HG02798 (cell line): ENCODE data around the gene LRRC41.
"Not testable (repeated sequence)": the region's sequence is repeated elsewhere in the genome, so short reads cannot be mapped to it uniquely, and the experiment has no call there.

ENCODE experiments used
- ATAC-seq: cut with Tn5 transposase; IDR thresholded peaks from one replicate; pipeline ENCODE4 v1.9.1; 2021; ENCODE audit warnings: mild to moderate bottlenecking; ENCODE audit not compliant: unreplicated experiment, poor library complexity

LRRC41 gene, protein sequence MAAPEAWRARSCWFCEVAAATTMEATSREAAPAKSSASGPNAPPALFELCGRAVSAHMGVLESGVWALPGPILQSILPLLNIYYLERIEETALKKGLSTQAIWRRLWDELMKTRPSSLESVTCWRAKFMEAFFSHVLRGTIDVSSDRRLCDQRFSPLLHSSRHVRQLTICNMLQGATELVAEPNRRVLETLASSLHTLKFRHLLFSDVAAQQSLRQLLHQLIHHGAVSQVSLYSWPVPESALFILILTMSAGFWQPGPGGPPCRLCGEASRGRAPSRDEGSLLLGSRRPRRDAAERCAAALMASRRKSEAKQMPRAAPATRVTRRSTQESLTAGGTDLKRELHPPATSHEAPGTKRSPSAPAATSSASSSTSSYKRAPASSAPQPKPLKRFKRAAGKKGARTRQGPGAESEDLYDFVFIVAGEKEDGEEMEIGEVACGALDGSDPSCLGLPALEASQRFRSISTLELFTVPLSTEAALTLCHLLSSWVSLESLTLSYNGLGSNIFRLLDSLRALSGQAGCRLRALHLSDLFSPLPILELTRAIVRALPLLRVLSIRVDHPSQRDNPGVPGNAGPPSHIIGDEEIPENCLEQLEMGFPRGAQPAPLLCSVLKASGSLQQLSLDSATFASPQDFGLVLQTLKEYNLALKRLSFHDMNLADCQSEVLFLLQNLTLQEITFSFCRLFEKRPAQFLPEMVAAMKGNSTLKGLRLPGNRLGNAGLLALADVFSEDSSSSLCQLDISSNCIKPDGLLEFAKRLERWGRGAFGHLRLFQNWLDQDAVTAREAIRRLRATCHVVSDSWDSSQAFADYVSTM

DNA sequence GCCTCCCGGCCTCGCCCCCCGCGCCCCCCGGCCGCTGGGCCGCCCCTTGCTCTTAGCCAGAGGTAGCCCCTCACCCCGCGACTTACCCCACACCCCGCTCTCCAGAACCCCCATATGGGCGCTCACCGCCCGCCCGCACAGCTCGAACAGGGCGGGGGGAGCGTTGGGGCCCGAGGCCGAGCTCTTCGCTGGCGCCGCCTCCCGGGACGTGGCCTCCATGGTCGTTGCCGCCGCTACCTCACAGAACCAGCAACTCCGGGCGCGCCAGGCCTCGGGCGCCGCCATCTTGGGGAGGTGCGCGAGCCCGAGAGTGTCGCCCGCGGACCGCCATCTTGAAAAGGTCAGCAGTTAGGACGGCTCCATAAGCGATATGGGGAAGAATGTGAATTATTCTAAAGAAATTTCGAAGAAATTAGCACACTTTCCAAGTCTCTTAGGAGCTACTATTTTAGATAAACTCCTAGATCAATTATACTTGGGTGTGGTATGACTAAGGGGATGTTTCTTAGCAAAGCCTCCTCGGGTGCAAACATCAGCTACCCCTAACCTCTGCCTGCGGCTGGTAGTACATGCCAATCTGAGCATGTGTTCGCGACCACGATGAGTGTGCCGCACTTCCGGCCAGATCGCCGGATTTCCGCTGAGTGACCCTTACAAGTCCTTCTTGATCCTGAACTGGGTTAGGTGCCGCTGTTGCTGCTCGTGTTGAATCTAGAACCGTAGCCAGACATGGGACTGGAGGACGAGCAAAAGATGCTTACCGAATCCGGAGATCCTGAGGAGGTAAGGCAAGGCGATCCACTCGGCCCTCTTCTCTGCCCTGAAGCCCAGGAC is at the start of gene LRRC41, which contains the start of gene UQCRH:
Gene LRRC41, minus strand, starts transcription at position 579 of the 834 bp plus-strand sequence. Its CDS starts 294 bp downstream, at position 285.
Gene UQCRH, plus strand, starts transcription at position 661 of the 834 bp plus-strand sequence. Its CDS starts 69 bp downstream, at position 730.
- peak; percentile 84 for ATAC-seq

DNA sequence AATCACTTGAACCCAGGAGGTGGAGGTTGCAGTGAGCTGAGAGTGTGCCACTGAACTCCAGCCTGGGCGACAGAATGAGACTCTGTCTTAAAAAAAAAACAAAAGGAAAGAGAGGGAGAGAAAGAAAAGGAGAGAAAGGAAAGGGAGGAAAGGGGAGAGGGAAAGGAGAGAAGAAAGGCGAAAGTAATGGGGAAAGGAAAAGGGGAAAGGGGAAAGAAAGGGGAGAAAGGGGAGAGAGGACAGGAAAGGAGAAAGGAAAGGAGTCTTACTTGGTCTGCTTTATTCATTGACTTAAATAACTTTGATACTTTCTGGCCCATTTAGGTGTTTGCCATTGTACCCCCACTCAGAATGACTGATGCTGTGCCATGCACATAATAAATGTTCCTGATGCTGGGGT is 48.9 kb upstream of the LRRC41 start:
- no peak for ATAC-seq

DNA sequence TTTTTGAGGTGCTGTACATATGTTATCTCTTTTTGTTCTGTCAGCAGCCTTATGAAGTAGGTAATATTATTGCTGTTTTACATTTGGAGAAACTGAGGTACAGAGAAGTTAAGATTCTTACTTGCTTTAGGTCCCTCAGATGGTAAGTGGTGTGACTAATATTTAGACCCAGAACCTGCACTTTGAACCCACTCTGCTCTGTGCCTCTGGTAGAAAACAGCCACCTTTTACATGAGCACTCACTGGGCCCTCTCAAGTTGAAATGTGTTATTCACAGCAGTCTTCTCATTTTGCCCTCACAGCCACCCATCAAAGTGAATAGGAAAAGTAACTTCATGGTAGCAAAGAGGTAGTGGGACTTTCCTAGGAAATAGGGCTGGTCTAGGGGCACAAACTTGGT is 41.9 kb upstream of the LRRC41 start:
- no peak for ATAC-seq

DNA sequence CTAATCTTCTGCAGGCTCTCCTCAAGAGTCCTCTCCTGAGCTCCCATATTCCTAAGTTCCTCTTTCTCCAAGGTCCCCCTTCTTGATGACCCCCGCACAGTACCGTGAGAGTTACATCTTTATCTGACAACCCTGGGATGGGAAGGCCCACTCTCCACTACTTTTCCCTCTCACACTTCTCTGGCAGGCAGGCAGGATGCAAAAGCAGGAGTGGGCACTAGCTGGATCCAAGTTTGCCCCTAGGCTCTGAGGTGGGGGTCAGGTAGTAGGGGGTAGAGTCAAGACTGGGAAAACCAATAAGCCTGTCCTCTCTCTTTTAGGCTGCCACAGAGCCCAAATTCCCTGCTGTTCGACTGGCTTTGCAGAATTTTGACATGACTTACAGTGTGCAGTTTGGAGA is 41.1 kb upstream of the LRRC41 start:
- ATAC-seq, result no peak

DNA sequence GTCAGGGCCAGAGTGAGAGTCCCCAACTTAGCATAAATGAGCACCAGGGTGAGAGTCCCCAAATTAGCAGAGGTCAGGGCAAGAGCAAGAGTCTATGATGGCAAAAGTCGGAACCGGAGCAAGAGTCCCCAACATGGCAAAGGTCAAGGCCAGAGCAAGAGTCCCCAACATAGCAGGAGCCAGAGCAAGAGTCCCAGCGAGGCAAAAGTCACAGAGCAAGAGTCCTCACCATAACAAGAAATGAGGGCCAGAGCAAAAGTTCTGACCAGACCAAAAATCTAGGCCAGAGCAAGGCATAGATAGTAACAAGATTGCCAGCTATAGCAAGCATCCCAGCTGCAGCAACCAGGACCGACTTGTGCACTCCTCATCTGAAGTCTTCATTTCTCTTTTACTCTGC is 40.3 kb upstream of the LRRC41 start:
- no peak for ATAC-seq

DNA sequence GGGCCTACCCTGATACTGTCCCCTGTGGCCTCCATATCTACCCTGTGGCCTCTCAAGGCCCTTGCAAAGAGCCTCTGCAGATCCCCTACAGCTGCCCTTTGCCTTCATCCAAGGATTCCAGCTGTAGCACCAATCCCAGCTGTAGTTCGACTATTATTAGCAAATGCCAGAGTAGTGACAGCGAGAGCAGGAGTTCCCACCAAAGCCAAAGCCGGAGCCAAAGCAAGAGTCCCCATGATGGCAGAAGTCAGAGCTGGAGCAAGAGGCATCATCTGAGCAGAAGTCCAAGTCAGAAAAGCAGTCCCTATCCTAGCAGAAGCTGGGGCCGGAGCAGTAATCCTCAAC is 39.9 kb upstream of the LRRC41 start:
- no peak for ATAC-seq

DNA sequence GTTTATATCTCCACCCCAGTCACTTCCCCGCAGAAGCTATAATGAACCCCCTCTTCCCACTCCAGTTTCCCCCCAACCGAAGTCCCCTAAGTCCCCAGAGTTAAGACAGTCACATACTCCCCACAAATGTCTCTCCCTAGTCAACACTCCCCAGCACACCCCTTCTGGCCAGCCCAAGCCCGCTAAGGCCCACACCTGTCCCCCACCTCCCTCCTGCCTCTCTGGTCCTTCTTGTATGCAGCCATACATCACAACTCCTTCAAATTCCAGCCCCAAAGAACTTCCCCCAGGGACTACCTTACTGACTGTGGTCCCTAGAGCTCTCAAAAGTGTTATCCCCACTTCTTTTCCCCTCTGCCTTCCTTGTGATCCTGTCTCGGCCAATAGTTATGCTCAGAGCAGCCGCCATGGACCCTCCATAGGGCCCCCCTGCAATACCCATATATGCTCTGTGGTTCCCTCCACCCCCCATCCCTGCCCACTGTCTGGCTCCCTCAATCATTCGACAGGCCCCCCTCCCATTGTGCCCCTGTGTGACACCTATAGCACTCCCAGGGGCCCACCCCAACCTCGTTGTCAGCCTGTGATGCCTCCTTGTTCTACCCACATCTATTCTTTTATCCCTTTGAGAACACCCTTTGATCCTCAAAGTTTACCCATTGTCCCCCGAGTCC is 39.4 kb upstream of the LRRC41 start:
- ATAC-seq, result no peak

DNA sequence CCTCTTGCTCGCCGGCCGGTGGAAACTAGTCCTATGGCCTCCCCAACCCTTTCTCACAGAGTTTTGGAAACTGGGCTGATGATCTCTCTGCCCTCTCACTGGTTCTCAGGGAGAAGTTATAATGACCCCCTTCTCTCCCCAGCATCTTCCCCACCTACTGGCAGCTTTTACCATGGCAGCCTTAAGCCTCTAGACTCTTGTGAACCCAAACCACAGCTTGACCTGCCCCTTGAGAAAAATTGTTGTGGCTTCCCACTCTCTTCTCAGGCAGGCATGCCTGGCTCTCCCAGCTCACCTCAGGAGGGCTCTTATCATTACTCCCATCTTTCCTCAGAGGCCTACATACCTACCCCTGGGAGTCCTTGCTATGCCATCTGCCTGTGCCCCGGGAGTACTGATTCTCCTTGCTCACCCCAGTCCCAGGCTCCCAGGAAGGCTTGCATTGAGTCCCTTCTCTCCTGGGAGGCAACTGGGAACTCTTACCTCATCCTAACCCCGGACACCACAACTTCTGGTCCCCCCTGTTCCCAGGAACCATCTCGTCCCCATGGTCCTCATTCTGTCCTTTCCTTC is 38.8 kb upstream of the LRRC41 start:
- ATAC-seq, result no peak

DNA sequence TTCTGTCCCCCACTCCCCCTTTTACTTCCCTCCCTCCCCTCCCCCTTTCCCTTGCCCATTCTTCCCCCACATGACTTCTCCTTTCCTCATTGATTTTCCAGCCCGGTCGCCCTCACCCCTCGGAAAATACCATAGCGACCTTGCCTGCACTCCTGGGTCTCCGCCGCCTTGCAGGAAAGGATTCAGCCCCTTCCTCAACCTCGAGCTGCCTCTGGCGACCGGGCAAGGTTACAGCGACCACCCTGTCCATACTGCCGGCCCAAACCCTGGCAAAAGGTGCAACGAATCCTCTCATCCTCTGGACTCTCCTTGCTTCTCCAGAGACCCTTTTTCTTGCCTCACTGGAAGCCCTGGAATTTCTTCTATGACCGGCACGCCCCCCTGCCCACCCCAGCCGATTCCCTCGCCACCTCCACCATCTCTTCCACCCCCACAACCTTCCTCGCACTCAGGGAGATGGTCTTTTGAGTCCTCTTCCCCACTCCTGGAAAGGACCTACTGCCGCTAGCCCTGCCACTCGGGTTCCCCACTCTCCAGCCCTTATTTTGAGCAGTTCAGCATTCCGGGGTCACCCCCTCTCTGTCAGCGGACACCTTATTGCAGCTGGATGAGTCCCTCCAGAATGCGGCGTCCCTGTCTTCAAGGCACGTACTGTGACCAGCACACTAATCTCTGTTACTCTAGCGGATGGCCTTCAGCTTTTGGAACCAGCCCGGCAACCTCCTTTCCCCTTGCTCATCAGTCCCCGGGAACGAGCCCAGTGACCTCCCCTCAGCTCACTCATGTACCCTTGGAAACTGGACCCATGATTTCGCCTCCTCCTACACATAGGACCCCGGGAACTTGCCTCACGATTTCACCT is 38.0 kb upstream of the LRRC41 start:
- ATAC-seq, result no peak

DNA sequence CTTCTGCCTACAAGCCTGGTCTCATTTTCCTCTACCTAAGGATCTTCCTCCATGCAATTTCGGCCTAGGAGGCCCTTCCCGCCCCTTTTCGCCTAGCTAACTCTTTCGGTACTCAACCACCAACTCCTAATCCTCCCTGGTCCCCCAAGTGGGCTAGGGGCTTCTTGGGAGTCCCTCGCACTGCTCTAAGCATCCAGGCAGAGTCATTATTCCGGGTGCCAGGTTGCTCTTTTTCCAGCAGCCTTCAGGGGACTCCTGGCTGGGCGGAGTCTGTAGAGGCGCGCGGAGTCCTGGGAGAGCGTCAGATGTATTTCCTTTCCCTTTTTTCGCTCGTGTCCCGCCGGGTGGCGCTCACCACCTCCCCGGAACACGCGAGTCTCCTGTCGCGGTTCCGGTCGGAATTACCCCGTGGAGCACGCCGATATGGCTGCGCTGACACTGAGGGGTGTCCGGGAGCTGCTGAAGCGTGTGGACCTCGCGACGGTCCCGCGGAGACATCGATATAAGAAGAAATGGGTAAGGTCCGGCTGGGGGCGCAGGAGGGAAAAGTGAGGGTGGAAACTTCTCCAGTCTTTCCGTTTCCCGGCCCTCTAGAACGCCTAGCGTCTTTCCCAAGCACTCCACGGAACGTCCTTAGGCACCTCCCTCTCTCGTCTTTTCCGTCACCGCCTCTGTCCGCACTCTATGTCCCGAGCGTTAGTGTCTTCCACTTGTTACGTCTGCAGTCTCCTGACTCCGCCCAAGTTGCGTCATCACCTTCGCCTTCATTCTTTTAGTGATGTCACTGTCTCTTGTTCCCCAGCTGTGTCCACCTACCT is 37.2 kb upstream of the LRRC41 start, which contains the start of gene NSUN4:
Gene NSUN4, plus strand, starts transcription at position 404 of the 818 bp plus-strand sequence. Its CDS starts 20 bp downstream, at position 424.
- ATAC-seq, result peak; percentile 82

DNA sequence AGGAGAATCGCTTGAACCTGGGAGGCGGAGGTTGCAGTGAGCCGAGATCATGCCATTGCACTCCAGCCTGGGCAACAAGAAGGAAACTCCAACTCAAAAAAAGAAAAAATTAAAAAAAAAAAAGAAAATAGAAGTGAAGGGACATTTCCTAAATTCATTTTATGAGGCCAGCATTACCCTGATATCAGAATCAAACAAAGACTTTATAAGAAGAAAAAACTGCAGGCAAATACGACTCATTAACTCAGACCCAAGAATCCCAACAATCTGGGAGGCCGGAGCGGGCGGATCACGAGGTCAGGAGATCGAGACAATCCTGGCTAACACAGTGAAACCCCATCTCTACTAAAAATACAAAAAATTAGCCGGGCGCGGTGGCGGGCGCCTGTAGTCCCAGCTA is 34.0 kb upstream of the LRRC41 start:
- ATAC-seq, result not testable (repeated sequence)

DNA sequence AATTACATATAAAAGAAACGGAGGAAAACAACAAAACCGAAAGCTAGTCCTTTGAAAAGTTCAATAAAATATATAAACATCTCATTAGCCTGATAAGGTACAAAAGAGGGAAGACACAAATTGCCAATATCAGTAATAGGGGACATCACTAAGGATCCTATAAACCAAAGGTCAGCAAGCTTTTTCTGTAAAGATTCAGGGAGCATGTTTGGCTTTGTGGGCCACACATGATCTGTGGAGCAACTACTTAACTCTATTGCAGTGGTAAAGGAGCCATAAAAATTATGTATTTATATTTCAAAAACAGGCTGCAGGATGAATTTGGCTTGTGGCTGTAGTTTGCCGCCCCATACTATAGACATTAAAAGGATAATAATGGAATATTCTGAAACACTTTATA is 31.7 kb upstream of the LRRC41 start:
- ATAC-seq, result no peak

DNA sequence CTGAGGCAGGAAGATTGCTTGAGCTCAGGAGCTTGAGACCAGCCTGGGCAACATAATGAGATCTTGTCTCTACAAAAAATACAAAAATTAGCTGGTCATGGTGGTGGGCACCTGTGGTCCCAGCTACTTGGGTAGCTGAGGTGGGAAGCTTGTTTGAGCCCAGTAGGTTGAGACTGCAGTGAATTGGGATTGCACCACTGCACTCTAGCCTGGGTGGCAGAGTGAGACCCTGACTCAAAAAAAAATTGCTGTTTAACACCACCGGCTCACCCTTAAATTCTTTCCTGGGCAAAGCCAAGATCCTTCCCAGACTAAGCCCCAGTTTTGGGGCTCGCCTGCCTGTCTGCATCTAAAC is 30.6 kb upstream of the LRRC41 start:
- ATAC-seq, result no peak

DNA sequence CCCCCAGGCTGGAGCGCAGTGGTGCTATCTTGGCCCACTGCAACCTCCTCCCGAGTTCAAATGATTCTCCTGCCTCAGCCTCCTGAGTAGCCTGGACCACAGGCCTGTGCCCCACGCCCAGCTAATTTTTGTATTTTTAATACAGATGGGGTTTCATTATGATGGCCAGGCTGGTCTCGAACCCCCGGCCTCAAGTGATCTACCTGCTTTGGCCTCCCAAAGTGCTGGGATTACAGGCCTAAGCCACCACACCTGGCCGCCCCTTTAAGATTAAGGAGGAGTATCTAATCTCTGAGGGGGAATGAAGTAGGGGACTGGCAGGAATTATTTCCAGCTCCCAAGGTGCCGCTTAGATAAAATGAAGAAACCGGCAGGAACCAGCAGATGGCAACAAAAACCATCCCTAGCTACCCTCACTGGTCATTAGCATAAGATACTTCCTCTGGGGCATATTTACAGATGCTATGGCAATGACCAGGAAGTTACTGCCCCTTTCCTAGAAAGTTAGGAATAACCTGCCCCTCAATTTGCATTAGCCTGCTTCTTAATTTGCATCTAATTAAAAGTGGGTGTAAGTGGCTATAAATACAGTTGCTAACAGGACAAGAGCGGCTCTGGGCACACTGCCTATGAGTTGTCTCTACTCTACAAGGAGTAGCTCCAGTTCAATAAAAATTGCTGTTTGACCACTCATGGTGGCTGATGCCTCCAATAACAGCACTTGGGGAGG is 30.0 kb upstream of the LRRC41 start:
- ATAC-seq, result peak; percentile 58

DNA sequence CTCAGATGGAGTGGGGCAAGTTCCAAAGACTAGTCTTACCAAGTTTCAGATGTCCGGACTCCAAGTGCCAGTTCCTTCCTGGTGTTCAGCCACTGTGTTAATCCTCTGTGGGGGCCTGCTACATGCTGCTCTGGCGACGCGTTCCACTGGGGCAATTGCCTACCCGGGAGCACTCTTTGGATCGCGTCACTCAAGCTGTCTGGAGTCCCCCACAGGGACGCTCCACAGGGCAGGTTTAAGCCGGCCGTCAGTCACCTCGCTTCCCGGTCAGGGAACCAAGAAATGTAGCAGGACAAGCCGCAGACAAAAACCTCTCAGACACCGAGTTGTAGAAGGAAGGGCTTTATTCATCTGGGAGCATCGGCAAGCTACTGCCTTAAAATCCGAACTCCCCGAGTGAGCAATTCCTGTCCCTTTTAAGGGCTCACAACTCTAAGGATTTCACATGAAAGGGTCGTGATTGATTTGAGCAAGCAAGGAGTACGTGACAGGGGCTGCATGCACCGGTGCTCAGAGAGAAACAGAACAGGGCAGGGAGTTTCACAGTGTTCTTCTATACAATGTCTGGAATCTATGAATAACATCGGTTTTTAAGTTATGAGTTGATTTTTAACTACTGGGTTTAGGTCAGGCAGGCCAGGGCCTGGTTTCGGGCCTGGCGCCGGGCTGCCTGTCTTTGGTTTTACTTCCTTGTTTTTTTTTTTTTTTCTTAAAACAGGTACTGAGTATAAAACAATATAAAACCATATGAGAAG is 28.5 kb upstream of the LRRC41 start:
- peak; percentile 38 for ATAC-seq

DNA sequence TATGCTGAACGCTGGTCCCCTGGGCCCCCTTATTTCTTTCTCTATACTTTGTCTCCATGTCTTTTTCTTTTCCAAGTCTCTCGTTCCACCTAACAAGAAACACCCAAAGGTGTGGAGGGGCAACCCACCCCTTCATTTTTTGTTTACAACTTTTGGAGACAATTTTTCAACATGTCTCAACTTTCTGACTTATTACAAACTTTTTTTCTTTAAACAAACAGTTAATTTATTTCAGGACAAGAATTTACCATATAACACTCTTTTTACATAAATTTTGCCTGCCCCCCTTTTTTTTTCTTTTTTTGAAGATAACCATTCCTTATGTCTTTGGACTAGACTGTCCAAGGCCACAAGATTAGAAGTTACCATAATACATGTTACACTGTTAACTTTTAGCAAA is 27.0 kb upstream of the LRRC41 start:
- ATAC-seq, result not testable (repeated sequence)

DNA sequence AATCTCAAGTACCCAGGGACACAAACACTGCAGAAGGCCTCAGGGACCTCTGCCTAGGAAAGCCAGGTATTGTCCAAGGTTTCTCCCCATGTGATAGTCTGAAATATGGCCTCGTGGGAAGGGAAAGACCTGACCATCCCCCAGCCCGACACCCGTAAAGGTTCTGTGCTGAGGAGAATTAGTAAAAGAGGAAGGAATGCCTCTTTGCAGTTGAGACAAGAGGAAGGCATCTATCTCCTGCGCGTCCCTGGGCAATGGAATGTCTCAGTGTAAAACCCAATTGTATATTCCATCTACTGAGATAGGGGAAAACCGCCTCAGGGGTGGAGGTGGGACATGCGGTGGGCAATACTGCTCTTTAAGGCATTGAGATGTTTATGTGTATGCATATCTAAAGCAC is 26.4 kb upstream of the LRRC41 start:
- not testable (repeated sequence) for ATAC-seq
